PC-9 (cell line): ENCODE data around the gene SORT1. TPM values are rescaled to one million over a fixed set of nuclear protein-coding genes. Genes with fewer than 3 reads are reported as not detected.
"Not testable (repeated sequence)": the region's sequence is repeated elsewhere in the genome, so short reads cannot be mapped to it uniquely, and the experiment has no call there.

Source experiments
- BruUV-seq: library from RNA; stranded (reverse); fragments of 400-500 nt; replicated peaks from 2 replicates; lab custom pipeline; 2021; lab: Mats Ljungman, UMichigan
- CTCF ChIA-PET: fragments of 300-600 bp; sonication (Branson Sonifier 250); formaldehyde crosslinking; loops from one replicate; lab custom pipeline; 2022; ENCODE audit warnings: antibody characterized with exemption; lab: Charles Lee
- POLR2A ChIA-PET: fragments of 300-600 bp; sonication (Branson Sonifier 250); formaldehyde crosslinking; loops from one replicate; lab custom pipeline; 2022; ENCODE audit warnings: antibody characterized with exemption; ENCODE audit not compliant: unreplicated experiment; lab: Charles Lee
- DNase-seq, 2 experiments: peaks; one replicate each; pipeline versions ENCODE4 v3.0.0 to v3.0.0-alpha.2; 2015 to 2022; ENCODE audit warnings: mixed read lengths in 1 of 2
- H2AFZ ChIP-seq: fragments of 200-600 bp; sonication (generic); 2 replicates; pipeline ENCODE4 v1.8.1; 2017; ENCODE audit warnings: antibody characterized with exemption
- H3F3A ChIP-seq: fragments of 200-600 bp; sonication (generic); 2 replicates; pipeline ENCODE4 v1.8.1; 2017; ENCODE audit warnings: antibody characterized with exemption, mild to moderate bottlenecking, low read depth; ENCODE audit not compliant: insufficient read depth
- H3K27ac ChIP-seq: fragments of 200-600 bp; sonication (generic); 2 replicates; pipeline ENCODE4 v1.6.1; 2016; ENCODE audit warnings: mixed run types
- H3K27me3 ChIP-seq: fragments of 200-600 bp; sonication (generic); 2 replicates; pipeline ENCODE4 v1.6.1; 2016; ENCODE audit warnings: low read depth, mixed run types; ENCODE audit not compliant: insufficient read depth
- H3K36me3 ChIP-seq: fragments of 200-600 bp; sonication (generic); 2 replicates; pipeline ENCODE4 v1.6.1; 2016; ENCODE audit warnings: low read depth, mixed run types
- H3K4me1 ChIP-seq: fragments of 200-600 bp; sonication (generic); replicated peaks from 2 replicates; pipeline ENCODE4 v1.6.1; 2016; ENCODE audit warnings: mixed run types; ENCODE audit not compliant: insufficient read depth
- H3K4me2 ChIP-seq: fragments of 200-600 bp; sonication (generic); 2 replicates; pipeline ENCODE4 v1.6.1; 2017; ENCODE audit warnings: mixed run types
- H3K4me3 ChIP-seq: fragments of 200-600 bp; sonication (generic); 2 replicates; pipeline ENCODE4 v1.6.1; 2016; ENCODE audit warnings: mixed run types
- H3K79me2 ChIP-seq: fragments of 200-600 bp; sonication (generic); 2 replicates; pipeline ENCODE4 v1.6.1; 2017; ENCODE audit warnings: low read depth, mixed run types
- H3K9me2 ChIP-seq: fragments of 200-600 bp; sonication (generic); 2 replicates; pipeline ENCODE4 v1.8.1; 2017; ENCODE audit warnings: mild to moderate bottlenecking; ENCODE audit not compliant: insufficient read depth
- H3K9me3 ChIP-seq: fragments of 200-600 bp; sonication (generic); 2 replicates; pipeline ENCODE4 v1.8.1; 2016; ENCODE audit warnings: low read depth; ENCODE audit not compliant: insufficient read depth
- H4K20me1 ChIP-seq: fragments of 200-600 bp; sonication (generic); 2 replicates; pipeline ENCODE4 v1.8.1; 2017; ENCODE audit not compliant: insufficient read depth
- CTCF ChIP-seq: fragments of 200-600 bp; sonication (generic); conservative IDR thresholded peaks from 2 replicates; pipeline ENCODE4 v1.6.1; 2017; ENCODE audit warnings: mixed run types, antibody characterized with exemption, mild to moderate bottlenecking, moderate library complexity
- EZH2 ChIP-seq: fragments of 200-600 bp; sonication (generic); IDR thresholded peaks from 2 replicates; pipeline ENCODE4 v1.8.0; 2017; ENCODE audit warnings: antibody characterized with exemption, low read depth
- intact Hi-C: fragments of 100-400 bp; cut with micrococcal nuclease; formaldehyde crosslinking; loops from one replicate; pipeline ENCODE4 v1.10.0; 2022; ENCODE audit not compliant: unreplicated experiment
- total RNA-seq: library from RNA; stranded (reverse); gene quantifications from 2 replicates; pipeline ENCODE4 v1.2.3, GENCODE V29; 2021

SORT1 gene
- total RNA-seq, 1 experiment from 2014 or later = 25.7 TPM

GRCh38 chr1:109377698-109378097 lies 20.0 kb downstream of the SORT1 start:
- Histone ChIP-seq H3K79me2 (peaks cover 24% of the 10 kb centered on the region; the same call in 1 of the 2 replicates), H3F3A (no peaks in the 10 kb centered on the region), H3K9me3 (no peaks in the 10 kb centered on the region), H4K20me1 (no peaks in the 10 kb centered on the region), H3K4me3 (no peak overlapping the region), H3K27ac (no peak overlapping the region), H3K9me2 (no peaks in the 10 kb centered on the region), H3K27me3 (no peaks in the 10 kb centered on the region), H3K4me2 (no peak overlapping the region), H2AFZ (no peak overlapping the region), H3K4me1 (peaks cover 6% of the 10 kb centered on the region; the same call in 1 of the 2 replicates), H3K36me3 (no peaks in the 10 kb centered on the region)
- POLR2A ChIA-PET = no interaction called here
- TF ChIP-seq CTCF (no peak), EZH2 (no peak)
- CTCF ChIA-PET = no interaction called here
- no peak for DNase-seq
- intact Hi-C loops = no loop called here
- BruUV-seq = no TSS peak

GRCh38 chr1:109373696-109374095 lies 24.0 kb downstream of the SORT1 start:
- BruUV-seq, intact Hi-C loops: not testable (repeated sequence)

GRCh38 chr1:109373126-109373525 lies 24.6 kb downstream of the SORT1 start:
- peaks cover 25% of the 10 kb centered on the region for H3F3A ChIP-seq
- H3K27me3 ChIP-seq = no peaks in the 10 kb centered on the region
- TF ChIP-seq EZH2 = no peak
- no peak for TF ChIP-seq CTCF
- H4K20me1 ChIP-seq = no peaks in the 10 kb centered on the region
- H3K9me3 ChIP-seq = no peaks in the 10 kb centered on the region
- no peaks in the 10 kb centered on the region for H3K36me3 ChIP-seq
- no peak overlapping the region for H3K4me3 ChIP-seq
- H3K79me2 ChIP-seq = 0 out of 2 replicates have a peak, but pooled peaks cover 12% of the 10 kb centered on the region
- ChIA-PET CTCF (no interaction called here), POLR2A (no interaction called here)
- H2AFZ ChIP-seq = no peak overlapping the region
- no peaks in the 10 kb centered on the region for H3K9me2 ChIP-seq
- peaks cover 22% of the 10 kb centered on the region for H3K4me1 ChIP-seq
- BruUV-seq = no TSS peak
- H3K27ac ChIP-seq = no peak overlapping the region
- intact Hi-C loops = no loop called here
- DNase-seq = no peak
- H3K4me2 ChIP-seq = no peak overlapping the region

More at GRCh38 chr1:109373696-109374095, 24.0 kb downstream of the SORT1 start:
- H3K27ac ChIP-seq, H3K4me3 ChIP-seq, H4K20me1 ChIP-seq, H3K36me3 ChIP-seq, H3K9me3 ChIP-seq, CTCF ChIA-PET, H3K4me2 ChIP-seq, DNase-seq, H3K9me2 ChIP-seq, H2AFZ ChIP-seq, H3K27me3 ChIP-seq, POLR2A ChIA-PET: not testable (repeated sequence)
- Histone ChIP-seq H3F3A (peaks cover 25% of the 10 kb centered on the region), H3K79me2 (0 out of 2 replicates have a peak, but pooled peaks cover 12% of the 10 kb centered on the region), H3K4me1 (peaks cover 22% of the 10 kb centered on the region)

GRCh38 chr1:109372281-109372680 lies 25.4 kb downstream of the SORT1 start:
- Histone ChIP-seq H3K9me3 (no peaks in the 10 kb centered on the region), H3K27me3 (no peaks in the 10 kb centered on the region), H3K79me2 (0 out of 2 replicates have a peak, but pooled peaks cover 12% of the 10 kb centered on the region), H3K27ac (0 out of 2 replicates have a peak overlapping the region, but pooled peaks have one; percentile 45), H3K4me2 (no peak overlapping the region), H3K4me1 (peaks cover 22% of the 10 kb centered on the region), H3K9me2 (no peaks in the 10 kb centered on the region), H3F3A (peaks cover 25% of the 10 kb centered on the region), H3K36me3 (no peaks in the 10 kb centered on the region), H2AFZ (no peak overlapping the region), H3K4me3 (no peak overlapping the region), H4K20me1 (no peaks in the 10 kb centered on the region)
- POLR2A ChIA-PET = no interaction called here
- intact Hi-C loops = no loop called here
- no peak for DNase-seq
- CTCF ChIA-PET = interaction anchor here (0.6 kb wide), 1 partner anchor 203 kb away, joined by 4 read pairs; no protein-coding TSS in a partner anchor
- TF ChIP-seq CTCF (no peak), EZH2 (no peak)
- BruUV-seq = no TSS peak
